ENCODE measurements around the gene NOA1.
A peak's percentile ranks its signal among the peaks of the same experiment; 100 is the strongest.

NOA1 gene
- 21.4 to 34.4 (median 30.2) reads per million in 3 donors for total RNA-seq

DNA sequence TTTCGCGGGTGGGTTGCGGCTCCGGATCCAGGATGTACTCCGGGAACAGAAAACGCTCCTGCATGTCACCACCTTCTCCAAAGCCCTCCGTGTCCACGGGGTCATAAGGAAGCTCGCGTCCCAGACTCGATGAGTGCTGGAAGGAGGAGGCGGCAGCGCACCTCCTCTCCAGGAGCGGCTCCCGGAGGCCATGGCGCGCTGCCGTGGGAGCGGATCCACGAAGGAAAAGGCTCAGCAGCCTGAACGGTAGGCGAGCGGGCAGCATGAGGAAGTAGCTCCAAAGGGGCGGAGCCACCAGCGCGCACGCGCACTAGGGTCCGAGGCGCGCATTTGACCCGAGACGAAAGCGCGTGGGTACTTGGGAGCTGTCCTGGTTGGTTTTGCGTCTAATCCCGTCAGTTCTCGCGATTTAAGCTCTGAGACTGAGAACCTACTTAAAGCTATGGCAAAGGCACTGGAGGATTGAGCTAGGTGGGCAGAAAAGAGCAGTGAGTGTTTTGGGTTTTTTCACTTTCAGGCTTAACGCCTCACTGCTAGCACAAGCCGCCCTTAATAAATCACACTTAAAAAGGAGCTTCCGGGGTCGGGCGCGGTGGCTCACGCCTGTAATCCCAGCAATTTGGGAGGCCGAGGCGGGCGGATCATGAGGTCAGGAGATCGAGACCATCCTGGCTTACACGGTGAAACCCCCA is at the start of gene NOA1:
Gene NOA1, minus strand, starts transcription at position 286 of the 692 bp plus-strand sequence. Its CDS starts 21 bp downstream, at position 265.
- peaks cover 43% of the 10 kb centered on the region for H3K4me1 ChIP-seq (ENCODE audit: control insufficient read depth, insufficient read depth, low read length, poor library complexity, severe bottlenecking)
- H3K27ac ChIP-seq (ENCODE audit: insufficient read depth, low read length, poor library complexity, severe bottlenecking) = peak within 1 kb of the TSS; percentile 87
- no peaks in the 10 kb centered on the region for H3K27me3 ChIP-seq (replicated peaks; ENCODE audit: control insufficient read depth, insufficient read depth, low read length, poor library complexity, severe bottlenecking)
- no peaks in the 10 kb centered on the region for H3K9me3 ChIP-seq (ENCODE audit: control insufficient read depth, low read length)
- peaks cover 21% of the 10 kb centered on the region for H3K36me3 ChIP-seq (ENCODE audit: control insufficient read depth, insufficient read depth, low read length)
- peak; percentile 96 to 98 (median 97) for DNase-seq
- peak within 1 kb of the TSS; percentile 91 for H3K4me3 ChIP-seq (ENCODE audit: insufficient read depth, low read depth, low read length, poor library complexity, severe bottlenecking)

GRCh38 chr4:57023104-57023503 is 45.7 kb upstream of the NOA1 start:
- H3K36me3 ChIP-seq (ENCODE audit: control insufficient read depth, insufficient read depth, low read length) = peaks cover 80% of the 10 kb centered on the region
- no peak for DNase-seq
- H3K4me1 ChIP-seq (ENCODE audit: control insufficient read depth, insufficient read depth, low read length, poor library complexity, severe bottlenecking) = no peaks in the 10 kb centered on the region
- no peaks in the 10 kb centered on the region for H3K9me3 ChIP-seq (ENCODE audit: control insufficient read depth, low read length)
- no peaks in the 10 kb centered on the region for H3K27me3 ChIP-seq (replicated peaks; ENCODE audit: control insufficient read depth, insufficient read depth, low read length, poor library complexity, severe bottlenecking)
- no peak overlapping the region for H3K4me3 ChIP-seq (ENCODE audit: insufficient read depth, low read depth, low read length, poor library complexity, severe bottlenecking)
- H3K27ac ChIP-seq (ENCODE audit: insufficient read depth, low read length, poor library complexity, severe bottlenecking) = no peak overlapping the region

GRCh38 chr4:57020467-57021101 is 43.2 kb upstream of the NOA1 start:
- Histone ChIP-seq H3K4me3 (ENCODE audit: insufficient read depth, low read depth, low read length, poor library complexity, severe bottlenecking) (no peak overlapping the region), H3K36me3 (ENCODE audit: control insufficient read depth, insufficient read depth, low read length) (peaks cover 82% of the 10 kb centered on the region), H3K27ac (ENCODE audit: insufficient read depth, low read length, poor library complexity, severe bottlenecking) (no peak overlapping the region), H3K27me3 (replicated peaks; ENCODE audit: control insufficient read depth, insufficient read depth, low read length, poor library complexity, severe bottlenecking) (no peaks in the 10 kb centered on the region), H3K9me3 (ENCODE audit: control insufficient read depth, low read length) (no peaks in the 10 kb centered on the region), H3K4me1 (ENCODE audit: control insufficient read depth, insufficient read depth, low read length, poor library complexity, severe bottlenecking) (no peaks in the 10 kb centered on the region)
- no peak for DNase-seq

DNA sequence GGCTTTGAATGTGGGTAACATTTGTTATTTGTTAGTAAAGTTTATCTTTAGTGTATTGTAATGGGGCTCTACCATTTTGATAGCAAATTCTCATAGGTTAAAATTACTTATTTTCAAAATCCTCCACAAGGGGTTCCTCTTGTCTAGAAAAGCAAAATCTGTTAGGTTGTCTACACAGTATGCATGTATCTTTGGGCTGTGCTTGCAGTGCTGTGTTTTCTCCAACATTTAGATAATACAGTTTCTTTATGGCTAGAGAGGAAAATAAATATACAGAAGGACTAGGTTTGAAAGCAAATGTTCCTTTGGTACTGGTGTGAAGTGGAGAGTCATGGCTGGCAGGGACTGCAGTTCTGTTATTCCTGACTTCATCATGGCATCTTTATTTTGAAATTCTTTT is 41.6 kb upstream of the NOA1 start:
- Histone ChIP-seq H3K27me3 (replicated peaks; ENCODE audit: control insufficient read depth, insufficient read depth, low read length, poor library complexity, severe bottlenecking) (no peaks in the 10 kb centered on the region), H3K4me1 (ENCODE audit: control insufficient read depth, insufficient read depth, low read length, poor library complexity, severe bottlenecking) (no peaks in the 10 kb centered on the region), H3K4me3 (ENCODE audit: insufficient read depth, low read depth, low read length, poor library complexity, severe bottlenecking) (no peak overlapping the region), H3K36me3 (ENCODE audit: control insufficient read depth, insufficient read depth, low read length) (peaks cover 77% of the 10 kb centered on the region), H3K27ac (ENCODE audit: insufficient read depth, low read length, poor library complexity, severe bottlenecking) (no peak overlapping the region), H3K9me3 (ENCODE audit: control insufficient read depth, low read length) (no peaks in the 10 kb centered on the region)
- DNase-seq = no peak

GRCh38 chr4:57013543-57014120 is 36.2 kb upstream of the NOA1 start:
- no peaks in the 10 kb centered on the region for H3K27me3 ChIP-seq (replicated peaks; ENCODE audit: control insufficient read depth, insufficient read depth, low read length, poor library complexity, severe bottlenecking)

GRCh38 chr4:56999751-57000150 is 22.3 kb upstream of the NOA1 start:
- Histone ChIP-seq H3K36me3 (ENCODE audit: control insufficient read depth, insufficient read depth, low read length) (peaks cover 73% of the 10 kb centered on the region), H3K27me3 (replicated peaks; ENCODE audit: control insufficient read depth, insufficient read depth, low read length, poor library complexity, severe bottlenecking) (no peaks in the 10 kb centered on the region), H3K9me3 (ENCODE audit: control insufficient read depth, low read length) (no peaks in the 10 kb centered on the region), H3K4me1 (ENCODE audit: control insufficient read depth, insufficient read depth, low read length, poor library complexity, severe bottlenecking) (no peaks in the 10 kb centered on the region), H3K4me3 (ENCODE audit: insufficient read depth, low read depth, low read length, poor library complexity, severe bottlenecking) (no peak overlapping the region), H3K27ac (ENCODE audit: insufficient read depth, low read length, poor library complexity, severe bottlenecking) (no peak overlapping the region)
- DNase-seq = no peak

More at GRCh38 chr4:57013543-57014120, 36.2 kb upstream of the NOA1 start:
- no peak overlapping the region for H3K4me3 ChIP-seq (ENCODE audit: insufficient read depth, low read depth, low read length, poor library complexity, severe bottlenecking)
- no peak for DNase-seq
- H3K27ac ChIP-seq (ENCODE audit: insufficient read depth, low read length, poor library complexity, severe bottlenecking) = no peak overlapping the region
- no peaks in the 10 kb centered on the region for H3K4me1 ChIP-seq (ENCODE audit: control insufficient read depth, insufficient read depth, low read length, poor library complexity, severe bottlenecking)
- H3K9me3 ChIP-seq (ENCODE audit: control insufficient read depth, low read length) = no peaks in the 10 kb centered on the region
- H3K36me3 ChIP-seq (ENCODE audit: control insufficient read depth, insufficient read depth, low read length) = peaks cover 80% of the 10 kb centered on the region

DNA sequence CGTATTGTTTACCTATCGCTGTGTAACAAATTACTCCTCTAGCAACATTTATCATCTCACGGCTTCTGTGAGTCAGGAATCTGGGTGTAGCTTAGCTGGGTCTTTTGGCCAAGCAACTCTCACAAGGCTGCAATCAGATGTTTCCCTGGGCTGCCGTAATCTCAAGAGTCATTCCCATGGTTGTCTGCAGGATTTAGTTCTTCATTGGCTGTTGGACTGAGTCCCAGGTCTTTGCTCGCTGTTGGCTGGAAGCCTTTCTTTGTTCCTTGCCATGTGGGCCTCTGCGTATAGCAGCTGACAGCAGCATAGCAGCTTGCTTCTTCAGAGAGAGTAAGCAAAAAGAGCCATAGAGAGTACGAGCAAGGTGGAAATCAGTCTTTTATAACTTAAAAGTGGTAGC is 18.1 kb upstream of the NOA1 start:
- Histone ChIP-seq H3K27me3 (replicated peaks; ENCODE audit: control insufficient read depth, insufficient read depth, low read length, poor library complexity, severe bottlenecking) (no peaks in the 10 kb centered on the region), H3K36me3 (ENCODE audit: control insufficient read depth, insufficient read depth, low read length) (peaks cover 70% of the 10 kb centered on the region), H3K4me3 (ENCODE audit: insufficient read depth, low read depth, low read length, poor library complexity, severe bottlenecking) (no peak overlapping the region), H3K27ac (ENCODE audit: insufficient read depth, low read length, poor library complexity, severe bottlenecking) (no peak overlapping the region), H3K4me1 (ENCODE audit: control insufficient read depth, insufficient read depth, low read length, poor library complexity, severe bottlenecking) (no peaks in the 10 kb centered on the region), H3K9me3 (ENCODE audit: control insufficient read depth, low read length) (no peaks in the 10 kb centered on the region)
- no peak for DNase-seq

DNA sequence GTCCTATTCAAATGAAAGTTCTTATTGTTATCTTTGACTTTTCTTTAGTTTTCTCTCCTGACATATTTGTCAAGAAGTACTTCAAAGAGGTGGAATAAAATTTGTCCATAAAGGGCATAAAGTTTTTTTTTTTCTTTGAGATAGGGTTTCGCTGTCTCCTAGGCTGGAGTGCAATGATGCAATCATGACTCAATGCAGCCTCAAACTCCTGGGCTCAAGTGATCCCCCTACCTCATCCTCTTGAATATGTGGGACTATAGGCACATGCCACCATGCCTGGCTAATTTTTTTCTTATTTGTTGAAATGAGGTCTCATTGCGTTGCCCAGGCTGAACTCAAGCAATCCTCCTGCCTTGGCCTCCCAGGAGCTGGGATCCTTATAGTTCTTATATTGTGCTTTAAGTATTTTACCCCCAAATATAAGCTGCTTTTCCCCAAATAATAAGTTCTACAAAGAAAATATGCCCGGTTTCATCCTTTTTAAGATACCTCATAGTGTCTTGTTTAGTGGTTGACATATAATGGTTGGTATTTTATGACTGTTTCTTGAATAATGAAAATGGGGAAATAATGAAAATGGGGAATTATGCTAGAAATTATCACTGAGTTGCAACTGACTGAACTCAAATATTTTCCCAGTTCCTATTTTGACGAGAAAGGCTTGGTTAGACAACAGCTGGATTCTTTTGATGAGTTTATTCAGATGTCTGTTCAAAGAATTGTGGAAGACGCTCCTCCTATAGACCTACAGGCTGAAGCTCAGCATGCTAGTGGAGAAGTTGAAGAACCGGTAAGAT is 12.9 kb upstream of the NOA1 start:
- Histone ChIP-seq H3K27me3 (replicated peaks; ENCODE audit: control insufficient read depth, insufficient read depth, low read length, poor library complexity, severe bottlenecking) (no peaks in the 10 kb centered on the region), H3K36me3 (ENCODE audit: control insufficient read depth, insufficient read depth, low read length) (peaks cover 54% of the 10 kb centered on the region), H3K4me3 (ENCODE audit: insufficient read depth, low read depth, low read length, poor library complexity, severe bottlenecking) (no peak overlapping the region), H3K4me1 (ENCODE audit: control insufficient read depth, insufficient read depth, low read length, poor library complexity, severe bottlenecking) (no peaks in the 10 kb centered on the region), H3K9me3 (ENCODE audit: control insufficient read depth, low read length) (no peaks in the 10 kb centered on the region), H3K27ac (ENCODE audit: insufficient read depth, low read length, poor library complexity, severe bottlenecking) (no peak overlapping the region)
- no peak for DNase-seq

GRCh38 chr4:56986952-56987351 is 9.5 kb upstream of the NOA1 start:
- Histone ChIP-seq H3K4me1 (ENCODE audit: control insufficient read depth, insufficient read depth, low read length, poor library complexity, severe bottlenecking) (peaks cover 5% of the 10 kb centered on the region), H3K27me3 (replicated peaks; ENCODE audit: control insufficient read depth, insufficient read depth, low read length, poor library complexity, severe bottlenecking) (no peaks in the 10 kb centered on the region), H3K4me3 (ENCODE audit: insufficient read depth, low read depth, low read length, poor library complexity, severe bottlenecking) (no peak overlapping the region), H3K9me3 (ENCODE audit: control insufficient read depth, low read length) (no peaks in the 10 kb centered on the region), H3K27ac (ENCODE audit: insufficient read depth, low read length, poor library complexity, severe bottlenecking) (no peak overlapping the region), H3K36me3 (ENCODE audit: control insufficient read depth, insufficient read depth, low read length) (peaks cover 39% of the 10 kb centered on the region)
- no peak for DNase-seq
